Measurements from ENCODE around the gene TRAPPC5.

The TRAPPC5 gene

GRCh38 chr19:7734220-7735203 lies 53.9 kb downstream of the TRAPPC5 start:
- no peak for DNase-seq

GRCh38 chr19:7736148-7736547 lies 55.5 kb downstream of the TRAPPC5 start:
- DNase-seq: no peak

- no peak for DNase-seq
Measured at GRCh38 chr19:7737215-7737614, 56.6 kb downstream of the TRAPPC5 start.
